Measurements from ENCODE around the gene MPPED1. TPM values are rescaled to one million over a fixed set of nuclear protein-coding genes. Genes with fewer than 3 reads are reported as not detected.

Gene MPPED1
- total and polyA plus RNA-seq, 2 donors (not counting 3 experiments of a cell fraction or from before 2014, with no cell fraction given), result not detected

DNA sequence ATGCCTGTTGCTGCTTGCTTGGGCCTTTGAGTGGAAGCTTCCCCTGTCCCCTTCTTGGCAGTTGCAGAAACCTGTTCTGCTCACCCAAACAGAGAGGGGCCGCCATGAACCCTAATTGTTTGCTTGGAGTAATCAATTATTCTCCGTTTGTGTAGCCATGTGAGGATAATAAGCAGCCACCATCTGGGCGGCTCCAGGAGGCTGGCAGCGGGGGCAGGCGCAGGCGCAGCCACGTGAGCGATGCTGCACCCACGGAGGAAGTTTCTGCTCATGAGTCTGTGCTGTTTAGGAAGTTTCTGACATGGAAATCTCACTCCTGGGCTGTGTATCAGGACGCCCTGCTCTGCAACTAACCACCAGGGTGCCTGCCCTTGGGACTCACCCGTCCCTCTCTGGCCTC lies 90.1 kb downstream of the MPPED1 start:
- Histone ChIP-seq H3K4me1 (ENCODE audit: control insufficient read depth, extremely low read depth, insufficient read depth, low read length) (no peaks in the 10 kb centered on the region), H3K9me1 (replicated peaks; ENCODE audit: control insufficient read depth, extremely low read depth, insufficient read depth, low read length) (no peaks in the 10 kb centered on the region), H3K27me3 (ENCODE audit: control insufficient read depth in 2 of 2, insufficient read depth in 2 of 2, low read length in 2 of 2) (no peaks in the 10 kb centered on the region), H2AFZ (ENCODE audit: low read depth, low read length) (no peak overlapping the region), H3K36me3 (ENCODE audit: control insufficient read depth in 2 of 2, extremely low read depth in 1 of 2, insufficient read depth in 2 of 2, low read length in 2 of 2) (no peaks in the 10 kb centered on the region), H4K20me1 (replicated peaks; ENCODE audit: control insufficient read depth, extremely low read depth, insufficient read depth, low read length) (no peaks in the 10 kb centered on the region), H3K4me3 (replicated peaks in 1 of 3; ENCODE audit: insufficient read depth in 1 of 3, low read depth in 1 of 3, low read length in 3 of 3) (no peak overlapping the region), H3K9ac (replicated peaks; ENCODE audit: extremely low read depth, insufficient read depth, low read length) (no peak overlapping the region), H3K79me2 (ENCODE audit: control insufficient read depth, insufficient read depth, low read length) (no peaks in the 10 kb centered on the region), H3K27ac (ENCODE audit: insufficient read depth, low read depth, low read length) (no peak overlapping the region), H3K4me2 (ENCODE audit: insufficient read depth, low read length) (no peak overlapping the region), H3K9me3 (replicated peaks; ENCODE audit: control insufficient read depth, insufficient read depth, low read length) (peaks cover 10% of the 10 kb centered on the region)
- no peak for TF ChIP-seq EZH2 (IDR thresholded peaks at IDR 0.05; ENCODE audit: borderline replicate concordance, low read depth, low read length, severe bottlenecking)
- no peak for TF ChIP-seq POLR2A (IDR thresholded peaks at IDR 0.05; ENCODE audit: low read depth, low read length)
- no peak for TF ChIP-seq MAX (IDR thresholded peaks at IDR 0.05; ENCODE audit: insufficient read depth, insufficient read length)
- TF ChIP-seq CTCF (IDR thresholded peaks at IDR 0.05; ENCODE audit: extremely low read depth in 1 of 2, insufficient read depth in 1 of 2, low read depth in 1 of 2, low read length in 2 of 2), result no peak
- TF ChIP-seq MYC (IDR thresholded peaks at IDR 0.05; ENCODE audit: low read depth, low read length), result no peak
- no peak for TF ChIP-seq GATA2 (IDR thresholded peaks at IDR 0.05; ENCODE audit: insufficient read depth, insufficient read length, low read depth, low read length)
- no peak for TF ChIP-seq POLR2AphosphoS5 (IDR thresholded peaks at IDR 0.05; ENCODE audit: insufficient read depth, low read depth, low read length)
- no peak for TF ChIP-seq JUN (IDR thresholded peaks at IDR 0.05; ENCODE audit: borderline replicate concordance, insufficient read depth, insufficient read length, low read depth)
- TF ChIP-seq FOS (IDR thresholded peaks at IDR 0.05; ENCODE audit: borderline replicate concordance, insufficient read depth, low read length), result no peak
- intact Hi-C loops (cut with micrococcal nuclease) (no loop called here), dilution Hi-C loops (cut with MboI; ENCODE audit: extremely low pct_ligation_motif_present, low sequenced_read_pairs) (no loop called here)
- ChIA-PET POLR2A (no interaction called here), CTCF (no interaction called here)
- no TSS peak for BruUV-seq (replicated peaks)
- DNase-seq (ENCODE audit: low read depth, low spot score) (no peak), FAIRE-seq (no peak)
